K562 (cell line): ENCODE data around the gene TADA2A. TPM values are rescaled to one million over a fixed set of nuclear protein-coding genes. Genes with fewer than 3 reads are reported as not detected.

Source experiments
- CREBBP ChIP-seq: IDR thresholded peaks from one replicate; pipeline ENCODE4 v1.6.1; 2012; ENCODE audit warnings: low read depth, mild to moderate bottlenecking, control low read depth, inconsistent platforms, low read length
- polyA plus RNA-seq, 8 experiments: library from polyadenylated mRNA; depleted of rRNA in 4 of 8; stranded (reverse) in 5 of 8; unstranded in 3 of 8; fragments of >200 nt; fragmentation: Nextera tagmentation in 2 of 8; fragmentation: Illumina TruSeq in 1 of 8; extraction: Ambion mirVana in 2 of 8; extraction: Trizol in 1 of 8; gene quantifications; 2 replicates each; pipeline versions ENCODE4 v1.2.1 to v1.2.3, GENCODE V29; 2011 to 2014; ENCODE audit warnings: inconsistent platforms in 1 of 8, missing spikeins in 1 of 8
- total RNA-seq, 7 experiments: library from RNA; depleted of rRNA in 6 of 7; stranded (reverse); fragments of >200 nt in 6 of 7; fragmentation: Illumina TruSeq in 2 of 7; extraction: Trizol in 2 of 7; gene quantifications; 2 replicates each; pipeline versions ENCODE4 v1.2.1 to v1.2.3, GENCODE V29; 2011 to 2021; ENCODE audit warnings: low replicate concordance in 1 of 7
- TF ChIP-seq, protein P1 (sequence below): fragments of 250-450 bp; sonication (Bioruptor Pico); IDR thresholded peaks from 2 replicates; pipeline ENCODE4 v1.8.0; 2021; ENCODE audit warnings: moderate library complexity, mild to moderate bottlenecking, inconsistent platforms
- TF ChIP-seq, protein P2 (sequence below): sonication (generic); formaldehyde crosslinking; IDR thresholded peaks from 2 replicates; pipeline ENCODE4 v1.8.0; 2022; ENCODE audit warnings: mild to moderate bottlenecking, missing genetic modification reagents
- TF ChIP-seq, protein P3 (sequence below), 2 experiments: fragments of 450-650 bp in 1 of 2; sonication (generic) in 1 of 2; formaldehyde crosslinking in 1 of 2; IDR thresholded peaks; 2 replicates each; pipeline versions ENCODE4 v1.7.1 to v1.9.0; 2016 to 2022; ENCODE audit warnings: inconsistent platforms in 1 of 2, mild to moderate bottlenecking in 1 of 2, missing genetic modification reagents in 1 of 2

The TADA2A gene
- total and polyA plus RNA-seq, 9 of the 15 experiments (the other 6 are each of a cell fraction or from before 2014, with no cell fraction given) = 13.8 to 37.7 (median 25.0) TPM

DNA sequence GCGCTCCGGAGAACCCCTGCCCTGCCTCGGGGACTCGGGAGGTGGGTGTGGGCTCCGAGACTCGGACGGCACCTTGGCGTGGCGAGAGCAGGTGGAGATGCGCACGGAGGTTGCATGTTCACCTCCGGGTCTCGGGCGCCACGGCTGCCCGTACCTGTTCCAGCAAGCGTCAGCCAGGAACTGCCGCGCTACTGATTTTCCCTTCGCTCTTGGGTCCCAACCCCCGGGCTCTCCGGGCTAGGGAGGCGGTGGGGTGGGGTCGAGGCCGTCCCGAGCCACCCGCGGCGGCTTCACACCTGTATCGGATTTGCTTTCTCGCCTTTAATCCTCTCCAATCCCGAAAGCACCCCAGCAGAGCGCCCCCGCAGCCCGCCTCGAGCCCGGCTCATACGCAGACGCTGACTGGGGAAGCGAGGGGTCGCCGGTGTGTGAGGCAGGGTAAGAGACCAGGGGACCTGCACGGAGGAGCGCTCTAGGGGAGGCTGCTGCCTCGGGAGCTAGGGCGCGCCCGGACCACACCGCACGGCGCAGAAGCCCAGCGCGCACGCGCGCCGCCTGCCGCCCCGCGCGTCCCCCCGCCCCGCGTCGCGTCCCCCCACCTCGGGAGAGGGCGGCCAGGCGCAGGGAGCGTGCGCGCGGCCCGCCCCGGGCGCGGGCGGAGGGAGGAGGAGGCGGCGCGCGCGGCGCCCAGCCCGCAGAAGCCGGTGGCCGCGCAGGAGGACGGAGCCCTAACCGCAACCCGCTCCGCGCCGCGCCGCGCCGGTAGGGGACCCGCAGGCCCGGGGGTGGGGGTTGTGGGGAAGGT, 82.7 kb downstream of the TADA2A start, which contains the start of gene DUSP14 (continued):
- TF ChIP-seq, protein P1, sequence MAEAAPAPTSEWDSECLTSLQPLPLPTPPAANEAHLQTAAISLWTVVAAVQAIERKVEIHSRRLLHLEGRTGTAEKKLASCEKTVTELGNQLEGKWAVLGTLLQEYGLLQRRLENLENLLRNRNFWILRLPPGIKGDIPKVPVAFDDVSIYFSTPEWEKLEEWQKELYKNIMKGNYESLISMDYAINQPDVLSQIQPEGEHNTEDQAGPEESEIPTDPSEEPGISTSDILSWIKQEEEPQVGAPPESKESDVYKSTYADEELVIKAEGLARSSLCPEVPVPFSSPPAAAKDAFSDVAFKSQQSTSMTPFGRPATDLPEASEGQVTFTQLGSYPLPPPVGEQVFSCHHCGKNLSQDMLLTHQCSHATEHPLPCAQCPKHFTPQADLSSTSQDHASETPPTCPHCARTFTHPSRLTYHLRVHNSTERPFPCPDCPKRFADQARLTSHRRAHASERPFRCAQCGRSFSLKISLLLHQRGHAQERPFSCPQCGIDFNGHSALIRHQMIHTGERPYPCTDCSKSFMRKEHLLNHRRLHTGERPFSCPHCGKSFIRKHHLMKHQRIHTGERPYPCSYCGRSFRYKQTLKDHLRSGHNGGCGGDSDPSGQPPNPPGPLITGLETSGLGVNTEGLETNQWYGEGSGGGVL = no peak
- TF ChIP-seq, protein P2, sequence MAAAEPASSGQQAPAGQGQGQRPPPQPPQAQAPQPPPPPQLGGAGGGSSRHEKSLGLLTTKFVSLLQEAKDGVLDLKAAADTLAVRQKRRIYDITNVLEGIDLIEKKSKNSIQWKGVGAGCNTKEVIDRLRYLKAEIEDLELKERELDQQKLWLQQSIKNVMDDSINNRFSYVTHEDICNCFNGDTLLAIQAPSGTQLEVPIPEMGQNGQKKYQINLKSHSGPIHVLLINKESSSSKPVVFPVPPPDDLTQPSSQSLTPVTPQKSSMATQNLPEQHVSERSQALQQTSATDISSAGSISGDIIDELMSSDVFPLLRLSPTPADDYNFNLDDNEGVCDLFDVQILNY (CRISPR knock-in tag) = no peak
- TF ChIP-seq, protein P3, sequence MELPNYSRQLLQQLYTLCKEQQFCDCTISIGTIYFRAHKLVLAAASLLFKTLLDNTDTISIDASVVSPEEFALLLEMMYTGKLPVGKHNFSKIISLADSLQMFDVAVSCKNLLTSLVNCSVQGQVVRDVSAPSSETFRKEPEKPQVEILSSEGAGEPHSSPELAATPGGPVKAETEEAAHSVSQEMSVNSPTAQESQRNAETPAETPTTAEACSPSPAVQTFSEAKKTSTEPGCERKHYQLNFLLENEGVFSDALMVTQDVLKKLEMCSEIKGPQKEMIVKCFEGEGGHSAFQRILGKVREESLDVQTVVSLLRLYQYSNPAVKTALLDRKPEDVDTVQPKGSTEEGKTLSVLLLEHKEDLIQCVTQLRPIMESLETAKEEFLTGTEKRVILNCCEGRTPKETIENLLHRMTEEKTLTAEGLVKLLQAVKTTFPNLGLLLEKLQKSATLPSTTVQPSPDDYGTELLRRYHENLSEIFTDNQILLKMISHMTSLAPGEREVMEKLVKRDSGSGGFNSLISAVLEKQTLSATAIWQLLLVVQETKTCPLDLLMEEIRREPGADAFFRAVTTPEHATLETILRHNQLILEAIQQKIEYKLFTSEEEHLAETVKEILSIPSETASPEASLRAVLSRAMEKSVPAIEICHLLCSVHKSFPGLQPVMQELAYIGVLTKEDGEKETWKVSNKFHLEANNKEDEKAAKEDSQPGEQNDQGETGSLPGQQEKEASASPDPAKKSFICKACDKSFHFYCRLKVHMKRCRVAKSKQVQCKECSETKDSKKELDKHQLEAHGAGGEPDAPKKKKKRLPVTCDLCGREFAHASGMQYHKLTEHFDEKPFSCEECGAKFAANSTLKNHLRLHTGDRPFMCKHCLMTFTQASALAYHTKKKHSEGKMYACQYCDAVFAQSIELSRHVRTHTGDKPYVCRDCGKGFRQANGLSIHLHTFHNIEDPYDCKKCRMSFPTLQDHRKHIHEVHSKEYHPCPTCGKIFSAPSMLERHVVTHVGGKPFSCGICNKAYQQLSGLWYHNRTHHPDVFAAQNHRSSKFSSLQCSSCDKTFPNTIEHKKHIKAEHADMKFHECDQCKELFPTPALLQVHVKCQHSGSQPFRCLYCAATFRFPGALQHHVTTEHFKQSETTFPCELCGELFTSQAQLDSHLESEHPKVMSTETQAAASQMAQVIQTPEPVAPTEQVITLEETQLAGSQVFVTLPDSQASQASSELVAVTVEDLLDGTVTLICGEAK (IDR thresholded peaks at IDR 0.05) = peak; percentile 27
- TF ChIP-seq, protein P3 (CRISPR knock-in tag; IDR thresholded peaks at IDR 0.05) = no peak
- TF ChIP-seq CREBBP = no peak
